ENCODE results near the gene SETBP1.
"Not testable (repeated sequence)": the region's sequence is repeated elsewhere in the genome, so short reads cannot be mapped to it uniquely, and the experiment has no call there.

The SETBP1 gene

GRCh38 chr18:44704135-44704789, 23.6 kb downstream of the SETBP1 start:
- no peak for DNase-seq (ENCODE audit: low spot score)

GRCh38 chr18:44705075-44705675, 24.5 kb downstream of the SETBP1 start:
- DNase-seq (ENCODE audit: low spot score) = no peak

GRCh38 chr18:44708451-44709083, 27.9 kb downstream of the SETBP1 start:
- no peak for DNase-seq (ENCODE audit: low spot score)

- DNase-seq (ENCODE audit: low spot score) = no peak
Observed at GRCh38 chr18:44709307-44710126, 28.8 kb downstream of the SETBP1 start.

GRCh38 chr18:44710931-44711330, 30.2 kb downstream of the SETBP1 start:
- no peak for DNase-seq (ENCODE audit: low spot score)

- no peak for DNase-seq (ENCODE audit: low spot score)
Observed at GRCh38 chr18:44712025-44712424, 31.3 kb downstream of the SETBP1 start.

GRCh38 chr18:44713435-44713834, 32.7 kb downstream of the SETBP1 start:
- no peak for DNase-seq (ENCODE audit: low spot score)

- DNase-seq (ENCODE audit: low spot score) = no peak
Observed at GRCh38 chr18:44714376-44714775, 33.7 kb downstream of the SETBP1 start.

GRCh38 chr18:44715245-44715644, 34.6 kb downstream of the SETBP1 start:
- peak; percentile 45 for DNase-seq (ENCODE audit: low spot score)

- DNase-seq (ENCODE audit: low spot score) = peak; percentile 68
Observed at GRCh38 chr18:44715842-44716241, 35.2 kb downstream of the SETBP1 start.

- DNase-seq (ENCODE audit: low spot score) = no peak
Observed at GRCh38 chr18:44716697-44717163, 36.0 kb downstream of the SETBP1 start.

GRCh38 chr18:44719519-44720060, 38.9 kb downstream of the SETBP1 start:
- DNase-seq (ENCODE audit: low spot score) = no peak

- not testable (repeated sequence) for DNase-seq (ENCODE audit: low spot score)
Observed at GRCh38 chr18:44721748-44722147, 41.1 kb downstream of the SETBP1 start.

GRCh38 chr18:44723411-44723810, 42.7 kb downstream of the SETBP1 start:
- DNase-seq (ENCODE audit: low spot score) = no peak

- no peak for DNase-seq (ENCODE audit: low spot score)
Observed at GRCh38 chr18:44724105-44724778, 43.6 kb downstream of the SETBP1 start.

- DNase-seq (ENCODE audit: low spot score) = no peak
Observed at GRCh38 chr18:44725300-44726058, 44.8 kb downstream of the SETBP1 start.

GRCh38 chr18:44726059-44726421, 45.4 kb downstream of the SETBP1 start:
- no peak for DNase-seq (ENCODE audit: low spot score)

- no peak for DNase-seq (ENCODE audit: low spot score)
Observed at GRCh38 chr18:44727291-44727690, 46.6 kb downstream of the SETBP1 start.

- peak; percentile 62 for DNase-seq (ENCODE audit: low spot score)
Observed at GRCh38 chr18:44729631-44730101, 49.0 kb downstream of the SETBP1 start.

GRCh38 chr18:44730803-44731529, 50.3 kb downstream of the SETBP1 start:
- DNase-seq (ENCODE audit: low spot score) = no peak
